HEK293 (cell line): ENCODE data around the gene TNN.
"Not testable (repeated sequence)": the region's sequence is repeated elsewhere in the genome, so short reads cannot be mapped to it uniquely, and the experiment has no call there.

Source experiments
- REST ChIP-seq: fragments of 450-650 bp; formaldehyde crosslinking; IDR thresholded peaks from 2 replicates; pipeline ENCODE4 v1.5.1; 2016; ENCODE audit warnings: missing biosample characterization, missing genetic modification characterization
- TF ChIP-seq, protein P1 (sequence below): fragments of 450-650 bp; formaldehyde crosslinking; IDR thresholded peaks from 2 replicates; pipeline ENCODE4 v1.5.1; 2016; ENCODE audit warnings: missing biosample characterization, missing genetic modification characterization

DNA sequence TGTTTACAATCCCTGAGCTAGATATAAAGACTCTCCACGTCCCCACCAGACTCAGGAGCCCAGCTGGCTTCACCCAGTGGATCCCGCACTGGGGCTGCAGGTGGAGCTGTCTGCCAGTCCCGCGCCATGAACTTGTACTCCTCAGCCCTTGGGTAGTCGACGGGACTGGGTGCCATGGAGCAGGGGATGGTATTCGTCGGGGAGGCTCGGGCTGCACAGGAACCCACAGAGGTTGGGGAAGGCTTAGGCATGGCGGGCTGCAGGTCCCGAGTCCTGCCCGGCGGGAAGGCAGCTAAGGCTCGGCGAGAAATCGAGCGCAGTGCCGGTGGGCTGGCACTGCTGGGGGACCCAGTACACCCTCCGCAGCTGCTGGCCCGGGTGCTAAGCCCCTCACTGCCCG is 34.5 kb downstream of the TNN start:
- TF ChIP-seq, protein P1, sequence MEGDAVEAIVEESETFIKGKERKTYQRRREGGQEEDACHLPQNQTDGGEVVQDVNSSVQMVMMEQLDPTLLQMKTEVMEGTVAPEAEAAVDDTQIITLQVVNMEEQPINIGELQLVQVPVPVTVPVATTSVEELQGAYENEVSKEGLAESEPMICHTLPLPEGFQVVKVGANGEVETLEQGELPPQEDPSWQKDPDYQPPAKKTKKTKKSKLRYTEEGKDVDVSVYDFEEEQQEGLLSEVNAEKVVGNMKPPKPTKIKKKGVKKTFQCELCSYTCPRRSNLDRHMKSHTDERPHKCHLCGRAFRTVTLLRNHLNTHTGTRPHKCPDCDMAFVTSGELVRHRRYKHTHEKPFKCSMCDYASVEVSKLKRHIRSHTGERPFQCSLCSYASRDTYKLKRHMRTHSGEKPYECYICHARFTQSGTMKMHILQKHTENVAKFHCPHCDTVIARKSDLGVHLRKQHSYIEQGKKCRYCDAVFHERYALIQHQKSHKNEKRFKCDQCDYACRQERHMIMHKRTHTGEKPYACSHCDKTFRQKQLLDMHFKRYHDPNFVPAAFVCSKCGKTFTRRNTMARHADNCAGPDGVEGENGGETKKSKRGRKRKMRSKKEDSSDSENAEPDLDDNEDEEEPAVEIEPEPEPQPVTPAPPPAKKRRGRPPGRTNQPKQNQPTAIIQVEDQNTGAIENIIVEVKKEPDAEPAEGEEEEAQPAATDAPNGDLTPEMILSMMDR (tag by site-specific recombination): not testable (repeated sequence)
- TF ChIP-seq REST (tag by site-specific recombination): not testable (repeated sequence)
